ENCODE results near the gene ZBTB7A.

The ZBTB7A gene

DNA sequence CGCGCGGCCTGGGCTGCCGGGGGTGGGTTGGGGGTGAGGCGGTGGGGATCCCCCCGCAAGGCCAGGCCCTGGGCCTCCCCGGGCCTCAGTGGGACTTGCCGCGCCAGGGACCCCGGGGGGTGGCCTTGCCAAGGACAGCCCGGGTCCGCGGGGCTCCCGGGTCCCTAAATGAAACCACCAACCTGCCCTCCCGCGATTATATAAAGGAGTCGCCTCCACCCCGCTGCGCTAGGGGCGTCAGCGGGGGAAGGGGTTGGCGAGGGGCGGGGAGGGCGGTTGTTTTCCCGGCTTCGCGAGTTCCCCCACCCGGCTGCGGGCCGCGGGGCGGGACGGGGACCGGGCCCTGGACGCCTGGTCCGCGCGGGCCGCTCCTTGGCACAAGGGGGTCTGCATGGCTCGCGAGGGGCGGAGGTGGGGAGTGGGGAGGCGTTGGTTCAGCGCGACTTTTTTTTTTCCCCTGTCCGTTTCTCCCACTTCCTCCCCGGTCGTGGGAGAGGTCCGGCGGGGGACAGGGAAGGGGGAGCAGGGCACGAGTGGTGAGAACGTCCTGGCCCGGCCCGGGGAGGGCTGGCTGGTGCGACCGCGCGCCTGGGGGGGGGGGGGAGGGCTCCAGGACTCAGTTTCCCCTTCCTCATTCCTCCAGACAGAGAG lies 822 bp upstream of the ZBTB7A start (continued):
- TF ChIP-seq, protein P1, sequence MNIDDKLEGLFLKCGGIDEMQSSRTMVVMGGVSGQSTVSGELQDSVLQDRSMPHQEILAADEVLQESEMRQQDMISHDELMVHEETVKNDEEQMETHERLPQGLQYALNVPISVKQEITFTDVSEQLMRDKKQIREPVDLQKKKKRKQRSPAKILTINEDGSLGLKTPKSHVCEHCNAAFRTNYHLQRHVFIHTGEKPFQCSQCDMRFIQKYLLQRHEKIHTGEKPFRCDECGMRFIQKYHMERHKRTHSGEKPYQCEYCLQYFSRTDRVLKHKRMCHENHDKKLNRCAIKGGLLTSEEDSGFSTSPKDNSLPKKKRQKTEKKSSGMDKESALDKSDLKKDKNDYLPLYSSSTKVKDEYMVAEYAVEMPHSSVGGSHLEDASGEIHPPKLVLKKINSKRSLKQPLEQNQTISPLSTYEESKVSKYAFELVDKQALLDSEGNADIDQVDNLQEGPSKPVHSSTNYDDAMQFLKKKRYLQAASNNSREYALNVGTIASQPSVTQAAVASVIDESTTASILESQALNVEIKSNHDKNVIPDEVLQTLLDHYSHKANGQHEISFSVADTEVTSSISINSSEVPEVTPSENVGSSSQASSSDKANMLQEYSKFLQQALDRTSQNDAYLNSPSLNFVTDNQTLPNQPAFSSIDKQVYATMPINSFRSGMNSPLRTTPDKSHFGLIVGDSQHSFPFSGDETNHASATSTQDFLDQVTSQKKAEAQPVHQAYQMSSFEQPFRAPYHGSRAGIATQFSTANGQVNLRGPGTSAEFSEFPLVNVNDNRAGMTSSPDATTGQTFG (tag by site-specific recombination; IDR thresholded peaks at IDR 0.05; ENCODE audit: borderline replicate concordance) = no peak
- TF ChIP-seq YY2 (tag by site-specific recombination; IDR thresholded peaks at IDR 0.05) = no peak
- no peak for TF ChIP-seq ZNF776 (tag by site-specific recombination; IDR thresholded peaks at IDR 0.05; ENCODE audit: borderline replicate concordance)
- TF ChIP-seq ZNF133 (tag by site-specific recombination; IDR thresholded peaks at IDR 0.05) = no peak
- TF ChIP-seq SP3 (tag by site-specific recombination; IDR thresholded peaks at IDR 0.05) = peak; percentile 76
- TF ChIP-seq ZNF548 (tag by site-specific recombination; IDR thresholded peaks at IDR 0.05) = no peak
- no peak for TF ChIP-seq ZNF670 (tag by site-specific recombination; IDR thresholded peaks at IDR 0.05; ENCODE audit: low read depth)
- no peak for TF ChIP-seq ZNF175 (tag by site-specific recombination; IDR thresholded peaks at IDR 0.05)
- no peak for TF ChIP-seq ZNF624 (tag by site-specific recombination; IDR thresholded peaks at IDR 0.05)
- TF ChIP-seq, protein P2, sequence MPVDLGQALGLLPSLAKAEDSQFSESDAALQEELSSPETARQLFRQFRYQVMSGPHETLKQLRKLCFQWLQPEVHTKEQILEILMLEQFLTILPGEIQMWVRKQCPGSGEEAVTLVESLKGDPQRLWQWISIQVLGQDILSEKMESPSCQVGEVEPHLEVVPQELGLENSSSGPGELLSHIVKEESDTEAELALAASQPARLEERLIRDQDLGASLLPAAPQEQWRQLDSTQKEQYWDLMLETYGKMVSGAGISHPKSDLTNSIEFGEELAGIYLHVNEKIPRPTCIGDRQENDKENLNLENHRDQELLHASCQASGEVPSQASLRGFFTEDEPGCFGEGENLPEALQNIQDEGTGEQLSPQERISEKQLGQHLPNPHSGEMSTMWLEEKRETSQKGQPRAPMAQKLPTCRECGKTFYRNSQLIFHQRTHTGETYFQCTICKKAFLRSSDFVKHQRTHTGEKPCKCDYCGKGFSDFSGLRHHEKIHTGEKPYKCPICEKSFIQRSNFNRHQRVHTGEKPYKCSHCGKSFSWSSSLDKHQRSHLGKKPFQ (tag by site-specific recombination; IDR thresholded peaks at IDR 0.05) = no peak
- TF ChIP-seq ZNF76 (tag by site-specific recombination; IDR thresholded peaks at IDR 0.05; ENCODE audit: borderline replicate concordance, low read depth) = peak; percentile 19; the same call in 1 of the 2 replicates
- TF ChIP-seq ZNF19 (tag by site-specific recombination; IDR thresholded peaks at IDR 0.05; ENCODE audit: low read depth) = no peak
- TF ChIP-seq ZNF701 (tag by site-specific recombination; IDR thresholded peaks at IDR 0.05) = no peak
- TF ChIP-seq, protein P3, sequence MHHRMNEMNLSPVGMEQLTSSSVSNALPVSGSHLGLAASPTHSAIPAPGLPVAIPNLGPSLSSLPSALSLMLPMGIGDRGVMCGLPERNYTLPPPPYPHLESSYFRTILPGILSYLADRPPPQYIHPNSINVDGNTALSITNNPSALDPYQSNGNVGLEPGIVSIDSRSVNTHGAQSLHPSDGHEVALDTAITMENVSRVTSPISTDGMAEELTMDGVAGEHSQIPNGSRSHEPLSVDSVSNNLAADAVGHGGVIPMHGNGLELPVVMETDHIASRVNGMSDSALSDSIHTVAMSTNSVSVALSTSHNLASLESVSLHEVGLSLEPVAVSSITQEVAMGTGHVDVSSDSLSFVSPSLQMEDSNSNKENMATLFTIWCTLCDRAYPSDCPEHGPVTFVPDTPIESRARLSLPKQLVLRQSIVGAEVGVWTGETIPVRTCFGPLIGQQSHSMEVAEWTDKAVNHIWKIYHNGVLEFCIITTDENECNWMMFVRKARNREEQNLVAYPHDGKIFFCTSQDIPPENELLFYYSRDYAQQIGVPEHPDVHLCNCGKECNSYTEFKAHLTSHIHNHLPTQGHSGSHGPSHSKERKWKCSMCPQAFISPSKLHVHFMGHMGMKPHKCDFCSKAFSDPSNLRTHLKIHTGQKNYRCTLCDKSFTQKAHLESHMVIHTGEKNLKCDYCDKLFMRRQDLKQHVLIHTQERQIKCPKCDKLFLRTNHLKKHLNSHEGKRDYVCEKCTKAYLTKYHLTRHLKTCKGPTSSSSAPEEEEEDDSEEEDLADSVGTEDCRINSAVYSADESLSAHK (tag by site-specific recombination; IDR thresholded peaks at IDR 0.05) = peak; percentile 27; the same call in 1 of the 2 replicates
- TF ChIP-seq, protein P4, sequence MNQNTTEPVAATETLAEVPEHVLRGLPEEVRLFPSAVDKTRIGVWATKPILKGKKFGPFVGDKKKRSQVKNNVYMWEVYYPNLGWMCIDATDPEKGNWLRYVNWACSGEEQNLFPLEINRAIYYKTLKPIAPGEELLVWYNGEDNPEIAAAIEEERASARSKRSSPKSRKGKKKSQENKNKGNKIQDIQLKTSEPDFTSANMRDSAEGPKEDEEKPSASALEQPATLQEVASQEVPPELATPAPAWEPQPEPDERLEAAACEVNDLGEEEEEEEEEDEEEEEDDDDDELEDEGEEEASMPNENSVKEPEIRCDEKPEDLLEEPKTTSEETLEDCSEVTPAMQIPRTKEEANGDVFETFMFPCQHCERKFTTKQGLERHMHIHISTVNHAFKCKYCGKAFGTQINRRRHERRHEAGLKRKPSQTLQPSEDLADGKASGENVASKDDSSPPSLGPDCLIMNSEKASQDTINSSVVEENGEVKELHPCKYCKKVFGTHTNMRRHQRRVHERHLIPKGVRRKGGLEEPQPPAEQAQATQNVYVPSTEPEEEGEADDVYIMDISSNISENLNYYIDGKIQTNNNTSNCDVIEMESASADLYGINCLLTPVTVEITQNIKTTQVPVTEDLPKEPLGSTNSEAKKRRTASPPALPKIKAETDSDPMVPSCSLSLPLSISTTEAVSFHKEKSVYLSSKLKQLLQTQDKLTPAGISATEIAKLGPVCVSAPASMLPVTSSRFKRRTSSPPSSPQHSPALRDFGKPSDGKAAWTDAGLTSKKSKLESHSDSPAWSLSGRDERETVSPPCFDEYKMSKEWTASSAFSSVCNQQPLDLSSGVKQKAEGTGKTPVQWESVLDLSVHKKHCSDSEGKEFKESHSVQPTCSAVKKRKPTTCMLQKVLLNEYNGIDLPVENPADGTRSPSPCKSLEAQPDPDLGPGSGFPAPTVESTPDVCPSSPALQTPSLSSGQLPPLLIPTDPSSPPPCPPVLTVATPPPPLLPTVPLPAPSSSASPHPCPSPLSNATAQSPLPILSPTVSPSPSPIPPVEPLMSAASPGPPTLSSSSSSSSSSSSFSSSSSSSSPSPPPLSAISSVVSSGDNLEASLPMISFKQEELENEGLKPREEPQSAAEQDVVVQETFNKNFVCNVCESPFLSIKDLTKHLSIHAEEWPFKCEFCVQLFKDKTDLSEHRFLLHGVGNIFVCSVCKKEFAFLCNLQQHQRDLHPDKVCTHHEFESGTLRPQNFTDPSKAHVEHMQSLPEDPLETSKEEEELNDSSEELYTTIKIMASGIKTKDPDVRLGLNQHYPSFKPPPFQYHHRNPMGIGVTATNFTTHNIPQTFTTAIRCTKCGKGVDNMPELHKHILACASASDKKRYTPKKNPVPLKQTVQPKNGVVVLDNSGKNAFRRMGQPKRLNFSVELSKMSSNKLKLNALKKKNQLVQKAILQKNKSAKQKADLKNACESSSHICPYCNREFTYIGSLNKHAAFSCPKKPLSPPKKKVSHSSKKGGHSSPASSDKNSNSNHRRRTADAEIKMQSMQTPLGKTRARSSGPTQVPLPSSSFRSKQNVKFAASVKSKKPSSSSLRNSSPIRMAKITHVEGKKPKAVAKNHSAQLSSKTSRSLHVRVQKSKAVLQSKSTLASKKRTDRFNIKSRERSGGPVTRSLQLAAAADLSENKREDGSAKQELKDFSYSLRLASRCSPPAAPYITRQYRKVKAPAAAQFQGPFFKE (tag by site-specific recombination; IDR thresholded peaks at IDR 0.05; ENCODE audit: borderline replicate concordance) = no peak
- TF ChIP-seq OVOL3 (tag by site-specific recombination; IDR thresholded peaks at IDR 0.05) = no peak
- TF ChIP-seq ZNF830 (tag by site-specific recombination; IDR thresholded peaks at IDR 0.05; ENCODE audit: low read depth) = no peak
- TF ChIP-seq ZNF184 (tag by site-specific recombination; IDR thresholded peaks at IDR 0.05) = no peak
- no peak for TF ChIP-seq RBAK (tag by site-specific recombination; IDR thresholded peaks at IDR 0.05)
- TF ChIP-seq, protein P5, sequence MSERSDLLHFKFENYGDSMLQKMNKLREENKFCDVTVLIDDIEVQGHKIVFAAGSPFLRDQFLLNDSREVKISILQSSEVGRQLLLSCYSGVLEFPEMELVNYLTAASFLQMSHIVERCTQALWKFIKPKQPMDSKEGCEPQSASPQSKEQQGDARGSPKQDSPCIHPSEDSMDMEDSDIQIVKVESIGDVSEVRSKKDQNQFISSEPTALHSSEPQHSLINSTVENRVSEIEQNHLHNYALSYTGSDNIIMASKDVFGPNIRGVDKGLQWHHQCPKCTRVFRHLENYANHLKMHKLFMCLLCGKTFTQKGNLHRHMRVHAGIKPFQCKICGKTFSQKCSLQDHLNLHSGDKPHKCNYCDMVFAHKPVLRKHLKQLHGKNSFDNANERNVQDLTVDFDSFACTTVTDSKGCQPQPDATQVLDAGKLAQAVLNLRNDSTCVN (tag by site-specific recombination; optimal IDR thresholded peaks at IDR 0.05) = peak; percentile 40
- TF ChIP-seq ZNF621 (tag by site-specific recombination; IDR thresholded peaks at IDR 0.05) = no peak
- TF ChIP-seq ZNF560 (tag by site-specific recombination; IDR thresholded peaks at IDR 0.05; ENCODE audit: borderline replicate concordance) = no peak
- TF ChIP-seq ZFP41 (tag by site-specific recombination; IDR thresholded peaks at IDR 0.05; ENCODE audit: borderline replicate concordance) = no peak
- peak; percentile 71 for TF ChIP-seq ZFHX2 (tag by site-specific recombination; conservative IDR thresholded peaks at IDR 0.05)
- TF ChIP-seq, protein P6, sequence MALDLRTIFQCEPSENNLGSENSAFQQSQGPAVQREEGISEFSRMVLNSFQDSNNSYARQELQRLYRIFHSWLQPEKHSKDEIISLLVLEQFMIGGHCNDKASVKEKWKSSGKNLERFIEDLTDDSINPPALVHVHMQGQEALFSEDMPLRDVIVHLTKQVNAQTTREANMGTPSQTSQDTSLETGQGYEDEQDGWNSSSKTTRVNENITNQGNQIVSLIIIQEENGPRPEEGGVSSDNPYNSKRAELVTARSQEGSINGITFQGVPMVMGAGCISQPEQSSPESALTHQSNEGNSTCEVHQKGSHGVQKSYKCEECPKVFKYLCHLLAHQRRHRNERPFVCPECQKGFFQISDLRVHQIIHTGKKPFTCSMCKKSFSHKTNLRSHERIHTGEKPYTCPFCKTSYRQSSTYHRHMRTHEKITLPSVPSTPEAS (tag by site-specific recombination; IDR thresholded peaks at IDR 0.05) = no peak

Measured in HEK293 (cell line).